Esophagus squamous epithelium (tissue), 4 donors: Measurements from ENCODE around the gene TET3.

Source experiments
- CTCF ChIP-seq, 6 experiments: fragments of 450-650 bp in 4 of 6; fragments of 200-600 bp in 2 of 6; sonication (generic) in 2 of 6; IDR thresholded peaks; one replicate each; pipeline ENCODE4 v1.5.1; 2016 to 2019; ENCODE audit warnings: antibody characterized with exemption in 6 of 6, mild to moderate bottlenecking in 4 of 6, moderate library complexity in 4 of 6
- POLR2A ChIP-seq, 4 donors: fragments of 450-650 bp; IDR thresholded peaks; one replicate each; pipeline ENCODE4 v1.6.1; 2017; ENCODE audit warnings: antibody characterized with exemption in 4 of 4, mild to moderate bottlenecking in 4 of 4, moderate library complexity in 3 of 4

GRCh38 chr2:74031221-74031620 is 46.5 kb downstream of the TET3 start:
- TF ChIP-seq CTCF (IDR thresholded peaks at IDR 0.05) = no peak
- TF ChIP-seq POLR2A (IDR thresholded peaks at IDR 0.05) = no peak
